ENCODE results near the gene COMMD3. TPM values are rescaled to one million over a fixed set of nuclear protein-coding genes. Genes with fewer than 3 reads are reported as not detected.

Gene COMMD3
- total and polyA plus RNA-seq, 9 of the 15 experiments (the other 6 are each of a cell fraction or from before 2014, with no cell fraction given), result 50.7 to 217 (median 80.1) TPM

- TF ChIP-seq HOMEZ (CRISPR knock-in tag; IDR thresholded peaks at IDR 0.05) (no peak), NEUROD1 (IDR thresholded peaks at IDR 0.05; ENCODE audit: borderline replicate concordance, low read depth, low read length, partially characterized antibody) (no peak), RBM25 (IDR thresholded peaks at IDR 0.05; ENCODE audit: low read depth, low read length, severe bottlenecking) (no peak), KDM5B (IDR thresholded peaks at IDR 0.05; ENCODE audit: insufficient replicate concordance, low read depth, low read length) (peak; percentile 88), CHD2 (IDR thresholded peaks at IDR 0.05; ENCODE audit: low read depth, low read length) (no peak), HDAC6 (IDR thresholded peaks at IDR 0.05; ENCODE audit: low read depth, low read length) (no peak), FUS (optimal IDR thresholded peaks at IDR 0.05; ENCODE audit: low read depth, low read length) (no peak), CEBPG (CRISPR knock-in tag; IDR thresholded peaks at IDR 0.05) (no peak), CEBPG (tag; conservative IDR thresholded peaks at IDR 0.05 in 1 of 2, IDR thresholded peaks at IDR 0.05 in 1 of 2) (no peak), MYNN (IDR thresholded peaks at IDR 0.05) (no peak), MYNN (CRISPR knock-in tag; IDR thresholded peaks at IDR 0.05) (no peak), FOXM1 (IDR thresholded peaks at IDR 0.05; ENCODE audit: low read depth) (no peak), FOXM1 (CRISPR knock-in tag; IDR thresholded peaks at IDR 0.05; ENCODE audit: low read depth) (no peak), TAF7 (tag; IDR thresholded peaks at IDR 0.05) (peak; percentile 70), CBX1 (IDR thresholded peaks at IDR 0.05; ENCODE audit: low read depth) (0 out of 2 replicates have a peak, but pooled peaks have one; percentile 16), ZNF23 (CRISPR knock-in tag; IDR thresholded peaks at IDR 0.05) (no peak), E2F8 (IDR thresholded peaks at IDR 0.05; ENCODE audit: low read depth, partially characterized antibody) (no peak), ZFP36 (IDR thresholded peaks at IDR 0.05; ENCODE audit: low read depth, low read length, partially characterized antibody) (no peak), KLF10 (CRISPR knock-in tag; IDR thresholded peaks at IDR 0.05) (no peak), MEF2D (tag; conservative IDR thresholded peaks at IDR 0.05; ENCODE audit: low read depth) (no peak), KAT7 (CRISPR knock-in tag; IDR thresholded peaks at IDR 0.05; ENCODE audit: borderline replicate concordance) (peak; percentile 85; the same call in 1 of the 2 replicates)
- TF ChIP-seq, protein P1, sequence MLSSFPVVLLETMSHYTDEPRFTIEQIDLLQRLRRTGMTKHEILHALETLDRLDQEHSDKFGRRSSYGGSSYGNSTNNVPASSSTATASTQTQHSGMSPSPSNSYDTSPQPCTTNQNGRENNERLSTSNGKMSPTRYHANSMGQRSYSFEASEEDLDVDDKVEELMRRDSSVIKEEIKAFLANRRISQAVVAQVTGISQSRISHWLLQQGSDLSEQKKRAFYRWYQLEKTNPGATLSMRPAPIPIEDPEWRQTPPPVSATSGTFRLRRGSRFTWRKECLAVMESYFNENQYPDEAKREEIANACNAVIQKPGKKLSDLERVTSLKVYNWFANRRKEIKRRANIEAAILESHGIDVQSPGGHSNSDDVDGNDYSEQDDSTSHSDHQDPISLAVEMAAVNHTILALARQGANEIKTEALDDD (IDR thresholded peaks at IDR 0.05), result peak; percentile 88
Measured at GRCh38 chr10:22316286-22317075, at the start of gene COMMD3 (continued).

Measured in K562 (cell line).